OCI-LY1 (cell line): ENCODE results near the gene RECK.

ENCODE experiments used
- EZH2 ChIP-seq: fragments of 200-600 bp; sonication (generic), shearing (Covaris generic); IDR thresholded peaks from 2 replicates; pipeline ENCODE4 v1.8.0; 2017; ENCODE audit warnings: borderline replicate concordance, mixed run types, mild to moderate bottlenecking, antibody characterized with exemption, low read length, moderate library complexity, mixed read lengths
- TF ChIP-seq, protein P1 (sequence below): fragments of 200-600 bp; sonication (generic), shearing (Covaris generic); IDR thresholded peaks from 2 replicates; pipeline ENCODE4 v1.5.1; 2017; ENCODE audit warnings: mild to moderate bottlenecking, antibody characterized with exemption, low read length, moderate library complexity, mixed read lengths

- TF ChIP-seq, protein P1, sequence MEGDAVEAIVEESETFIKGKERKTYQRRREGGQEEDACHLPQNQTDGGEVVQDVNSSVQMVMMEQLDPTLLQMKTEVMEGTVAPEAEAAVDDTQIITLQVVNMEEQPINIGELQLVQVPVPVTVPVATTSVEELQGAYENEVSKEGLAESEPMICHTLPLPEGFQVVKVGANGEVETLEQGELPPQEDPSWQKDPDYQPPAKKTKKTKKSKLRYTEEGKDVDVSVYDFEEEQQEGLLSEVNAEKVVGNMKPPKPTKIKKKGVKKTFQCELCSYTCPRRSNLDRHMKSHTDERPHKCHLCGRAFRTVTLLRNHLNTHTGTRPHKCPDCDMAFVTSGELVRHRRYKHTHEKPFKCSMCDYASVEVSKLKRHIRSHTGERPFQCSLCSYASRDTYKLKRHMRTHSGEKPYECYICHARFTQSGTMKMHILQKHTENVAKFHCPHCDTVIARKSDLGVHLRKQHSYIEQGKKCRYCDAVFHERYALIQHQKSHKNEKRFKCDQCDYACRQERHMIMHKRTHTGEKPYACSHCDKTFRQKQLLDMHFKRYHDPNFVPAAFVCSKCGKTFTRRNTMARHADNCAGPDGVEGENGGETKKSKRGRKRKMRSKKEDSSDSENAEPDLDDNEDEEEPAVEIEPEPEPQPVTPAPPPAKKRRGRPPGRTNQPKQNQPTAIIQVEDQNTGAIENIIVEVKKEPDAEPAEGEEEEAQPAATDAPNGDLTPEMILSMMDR: no peak
- TF ChIP-seq EZH2: no peak
These were observed 114.8 kb downstream of the RECK start for GRCh38 chr9:36151316-36152210.
